Measurements from ENCODE around the gene LZTR1. TPM values are rescaled to one million over a fixed set of nuclear protein-coding genes. Genes with fewer than 3 reads are reported as not detected.
"Not testable (repeated sequence)": the region's sequence is repeated elsewhere in the genome, so short reads cannot be mapped to it uniquely, and the experiment has no call there.

The LZTR1 gene
- total RNA-seq (10 to 100 TPM; 18.4 to 41.9 (median 26.6) TPM), polyA plus RNA-seq (10 to 100 TPM; 18.4 to 29.3 TPM)
- long read RNA-seq, donor 1, full-length matches to known transcripts: 10 of 24 reads
- long read RNA-seq, donor 1, partial matches to known transcripts: 12 of 24 reads
- long read RNA-seq, donor 1, other reads (novel, unspliced or antisense): 2 of 24 reads
- long read RNA-seq, donor 2, full-length matches to known transcripts: 16 of 41 reads
- long read RNA-seq, donor 2, partial matches to known transcripts: 17 of 41 reads
- long read RNA-seq, donor 2, other reads (novel, unspliced or antisense): 8 of 41 reads
- long read RNA-seq, donor 3, full-length matches to known transcripts: 7 of 26 reads
- long read RNA-seq, donor 3, partial matches to known transcripts: 16 of 26 reads
- long read RNA-seq, donor 3, other reads (novel, unspliced or antisense): 3 of 26 reads

- TF ChIP-seq POLR2A (IDR thresholded peaks at IDR 0.05) (peak in 1 of 2 donors; percentile 90), CTCF (IDR thresholded peaks at IDR 0.05) (peak; percentile 38 to 83 (median 60))
- WGBS, 4 donors: 0 to 1% (median 1%) methylated on average over 19 to 87 of the region's 87 CpGs
- DNase-seq (peak; percentile 86 to 91 (median 88)), ATAC-seq (peak; percentile 87 to 96 (median 95))
- Histone ChIP-seq H3K9me3 (peaks cover 0 to 13% (median 2%) of the 10 kb centered on the region in 12 donors), H3K27ac (peak within 1 kb of the TSS; percentile 22 to 96 (median 94)), H3K27me3 (peaks cover 0 to 3% (median 0%) of the 10 kb centered on the region in 9 donors), H3K4me1 (peaks cover 7 to 39% (median 25%) of the 10 kb centered on the region in 12 donors), H3K36me3 (peaks cover 0 to 30% (median 16%) of the 10 kb centered on the region in 9 donors), H3K4me3 (peak within 1 kb of the TSS; percentile 65 to 99 (median 88))
- intact Hi-C loops (cut with DNase I): loop anchor here in 3 of 10 donors (1.0 to 10.0 kb wide), 8 partner anchors 19 to 127 kb away; partner anchors contain the start of genes CRKL (in 1 of the 3), PI4KA (in 1 of the 3) and SNAP29 (in 1 of the 3)
Observed at GRCh38 chr22:20981787-20982562, at the start of gene LZTR1. Gene LZTR1 (plus strand): TSS chr22:20982297. CDS start chr22:20982372, 75 bp downstream.

GRCh38 chr22:20933910-20934309, 48.2 kb upstream of the LZTR1 start:
- TF ChIP-seq POLR2A (IDR thresholded peaks at IDR 0.05): no peak
- no peak for TF ChIP-seq CTCF (IDR thresholded peaks at IDR 0.05)
- no peaks in the 10 kb centered on the region for H3K27me3 ChIP-seq
- intact Hi-C loops (cut with DNase I): loop anchor here in 2 of 10 donors (5.0 to 10.0 kb wide), 2 partner anchors 48 to 49 kb away; partner anchors contain the start of gene LZTR1 (in 1 of the 2)
- no peaks in the 10 kb centered on the region for H3K9me3 ChIP-seq
- 92 to 93% (median 92%) methylated on average over 7 of the region's 7 CpGs for WGBS, 4 donors
- H3K4me1 ChIP-seq: peaks cover 0 to 64% (median 27%) of the 10 kb centered on the region in 12 donors
- DNase-seq (no peak), ATAC-seq (no peak)
- H3K27ac ChIP-seq: no peak overlapping the region
- H3K4me3 ChIP-seq: no peak overlapping the region
- peaks cover 0 to 44% (median 35%) of the 10 kb centered on the region in 9 donors for H3K36me3 ChIP-seq

DNA sequence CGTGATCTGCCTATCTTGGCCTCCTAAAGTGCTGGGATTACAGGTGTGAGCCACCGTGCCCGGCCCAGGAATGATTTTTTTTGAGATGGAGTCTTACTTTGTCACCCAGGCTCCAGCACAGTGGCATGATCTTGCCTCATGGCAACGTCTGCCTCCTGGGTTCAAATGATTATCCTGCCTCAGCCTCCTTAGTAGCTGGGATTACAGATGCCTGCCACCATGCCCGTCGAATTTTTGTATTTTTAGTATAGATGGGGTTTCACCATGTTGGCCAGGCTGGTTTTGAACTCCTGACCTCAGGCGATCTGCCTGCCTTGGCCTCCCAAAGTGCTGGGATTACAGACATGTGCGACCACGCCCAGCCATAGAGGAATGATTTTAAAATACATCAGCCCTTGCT, 47.0 kb upstream of the LZTR1 start:
- H3K4me3 ChIP-seq, DNase-seq, H3K27me3 ChIP-seq, H3K27ac ChIP-seq, H3K9me3 ChIP-seq, ATAC-seq: not testable (repeated sequence)
- Histone ChIP-seq H3K36me3 (peaks cover 0 to 44% (median 35%) of the 10 kb centered on the region in 9 donors), H3K4me1 (peaks cover 0 to 64% (median 32%) of the 10 kb centered on the region in 12 donors)
- 87 to 96% (median 95%) methylated on average over 9 of the region's 9 CpGs for WGBS, 4 donors
- intact Hi-C loops (cut with DNase I): loop anchor here in 1 of 10 donors (10.0 kb wide), 1 partner anchor 50 kb away; no protein-coding TSS in a partner anchor

GRCh38 chr22:20935780-20936539, 46.1 kb upstream of the LZTR1 start:
- intact Hi-C loops (cut with DNase I): loop anchor here in 1 of 10 donors (10.0 kb wide), 1 partner anchor 51 kb away; no protein-coding TSS in a partner anchor
- Histone ChIP-seq H3K36me3 (peaks cover 0 to 44% (median 35%) of the 10 kb centered on the region in 9 donors), H3K4me1 (peaks cover 0 to 73% (median 41%) of the 10 kb centered on the region in 12 donors)
- WGBS, 4 donors: 84 to 89% (median 88%) methylated on average over 11 of the region's 11 CpGs
- not testable (repeated sequence) for H3K27ac ChIP-seq, ATAC-seq, DNase-seq, H3K4me3 ChIP-seq, H3K27me3 ChIP-seq, H3K9me3 ChIP-seq

Measured in heart left ventricle (tissue), 16 donors.